ENCODE results near the gene DESI2.

The DESI2 gene

DNA sequence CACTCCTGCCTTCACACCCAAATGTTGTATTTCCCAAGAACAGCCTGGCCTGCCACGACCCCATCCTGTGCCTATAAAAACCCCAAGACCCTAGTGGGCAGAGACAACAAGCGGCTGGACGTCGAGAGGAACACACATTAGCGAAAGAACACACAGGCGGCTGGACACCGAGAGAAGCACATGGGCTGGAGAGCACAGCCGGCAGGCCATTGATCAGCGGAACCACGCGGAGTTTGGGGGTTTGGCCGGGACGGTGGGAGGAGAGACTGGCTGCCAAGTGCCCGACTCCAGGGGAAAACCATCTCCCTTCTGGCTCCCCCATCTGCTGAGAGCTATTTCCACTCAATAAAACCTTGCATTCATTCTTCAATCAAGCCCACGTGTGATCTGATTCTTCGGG lies 10.4 kb upstream of the DESI2 start:
- no peak for DNase-seq (ENCODE audit: low read depth)
- TF ChIP-seq, protein P1, sequence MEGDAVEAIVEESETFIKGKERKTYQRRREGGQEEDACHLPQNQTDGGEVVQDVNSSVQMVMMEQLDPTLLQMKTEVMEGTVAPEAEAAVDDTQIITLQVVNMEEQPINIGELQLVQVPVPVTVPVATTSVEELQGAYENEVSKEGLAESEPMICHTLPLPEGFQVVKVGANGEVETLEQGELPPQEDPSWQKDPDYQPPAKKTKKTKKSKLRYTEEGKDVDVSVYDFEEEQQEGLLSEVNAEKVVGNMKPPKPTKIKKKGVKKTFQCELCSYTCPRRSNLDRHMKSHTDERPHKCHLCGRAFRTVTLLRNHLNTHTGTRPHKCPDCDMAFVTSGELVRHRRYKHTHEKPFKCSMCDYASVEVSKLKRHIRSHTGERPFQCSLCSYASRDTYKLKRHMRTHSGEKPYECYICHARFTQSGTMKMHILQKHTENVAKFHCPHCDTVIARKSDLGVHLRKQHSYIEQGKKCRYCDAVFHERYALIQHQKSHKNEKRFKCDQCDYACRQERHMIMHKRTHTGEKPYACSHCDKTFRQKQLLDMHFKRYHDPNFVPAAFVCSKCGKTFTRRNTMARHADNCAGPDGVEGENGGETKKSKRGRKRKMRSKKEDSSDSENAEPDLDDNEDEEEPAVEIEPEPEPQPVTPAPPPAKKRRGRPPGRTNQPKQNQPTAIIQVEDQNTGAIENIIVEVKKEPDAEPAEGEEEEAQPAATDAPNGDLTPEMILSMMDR (IDR thresholded peaks at IDR 0.05; ENCODE audit: control insufficient read depth, extremely low read depth, insufficient read depth): no peak
- H3K4me3 ChIP-seq (ENCODE audit: low read depth, low read length): no peak overlapping the region

GRCh38 chr1:244642988-244643387 lies 9.9 kb upstream of the DESI2 start:
- TF ChIP-seq, protein P1 (IDR thresholded peaks at IDR 0.05; ENCODE audit: control insufficient read depth, extremely low read depth, insufficient read depth): no peak
- no peak for DNase-seq (ENCODE audit: low read depth)
- H3K4me3 ChIP-seq (ENCODE audit: low read depth, low read length): no peak overlapping the region

DNA sequence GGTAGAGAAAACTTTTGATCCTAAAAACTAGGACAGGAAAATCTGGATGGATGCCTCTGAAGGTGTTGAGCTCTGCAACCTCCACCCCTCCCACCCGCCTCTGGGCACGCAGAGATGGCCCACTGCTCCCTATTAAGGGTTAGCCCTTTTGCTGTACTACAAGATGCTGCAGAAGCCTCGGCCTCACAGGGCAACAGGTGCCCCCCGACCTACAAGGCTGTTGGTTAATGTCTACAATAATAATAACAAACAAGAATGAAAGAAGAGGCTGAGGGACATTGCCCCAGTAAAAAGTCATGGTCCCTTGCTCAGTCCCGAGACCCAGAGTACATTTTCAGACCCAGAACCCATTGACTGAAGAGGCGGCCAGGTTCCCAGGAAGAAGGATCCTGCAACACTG lies 7.5 kb upstream of the DESI2 start:
- no peak for DNase-seq (ENCODE audit: low read depth)
- no peak overlapping the region for H3K4me3 ChIP-seq (ENCODE audit: low read depth, low read length)
- TF ChIP-seq, protein P1 (IDR thresholded peaks at IDR 0.05; ENCODE audit: control insufficient read depth, extremely low read depth, insufficient read depth): no peak

DNA sequence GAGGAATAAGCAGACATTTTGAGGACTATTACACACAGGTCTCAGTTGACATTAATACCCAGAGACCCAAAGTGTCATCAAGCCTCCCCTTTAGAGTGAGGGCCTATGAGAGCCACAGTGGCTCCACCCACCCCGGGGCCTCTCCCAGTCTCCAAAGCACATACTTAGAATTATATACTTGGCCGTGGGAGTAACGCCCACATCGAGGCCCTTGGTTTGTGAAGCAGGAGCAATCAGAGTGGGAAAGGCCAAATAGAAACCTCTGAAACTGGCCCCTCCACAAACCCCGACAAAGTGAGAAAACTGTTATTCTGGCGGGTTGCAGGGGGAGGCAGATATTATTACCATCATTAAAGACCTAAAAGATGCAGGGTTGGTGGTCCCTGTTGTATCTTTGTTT lies 7.0 kb upstream of the DESI2 start:
- TF ChIP-seq, protein P1 (IDR thresholded peaks at IDR 0.05; ENCODE audit: control insufficient read depth, extremely low read depth, insufficient read depth): no peak
- H3K4me3 ChIP-seq (ENCODE audit: low read depth, low read length): no peak overlapping the region
- DNase-seq (ENCODE audit: low read depth): no peak

DNA sequence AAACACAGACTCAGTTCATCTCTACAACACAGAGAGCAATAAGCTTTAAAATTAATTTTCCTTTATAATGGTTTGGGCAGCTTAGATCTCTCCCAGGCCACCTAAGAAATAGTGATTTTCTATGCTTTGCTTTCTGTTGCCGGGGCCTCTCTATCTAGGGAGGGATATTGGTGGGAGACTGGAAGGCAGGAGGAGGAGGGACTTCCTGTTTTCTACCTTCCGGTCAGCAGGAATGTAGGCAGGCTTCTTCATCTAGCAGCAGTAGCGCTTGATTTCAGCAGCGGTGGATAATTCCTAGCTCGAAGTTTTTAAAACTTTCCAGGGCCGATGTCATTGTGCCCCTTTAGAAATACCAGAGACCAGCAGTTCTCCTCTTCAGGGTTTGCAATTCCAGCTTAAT lies 5.1 kb upstream of the DESI2 start:
- no peak for DNase-seq (ENCODE audit: low read depth)
- H3K4me3 ChIP-seq (ENCODE audit: low read depth, low read length): no peak overlapping the region
- TF ChIP-seq, protein P1 (IDR thresholded peaks at IDR 0.05; ENCODE audit: control insufficient read depth, extremely low read depth, insufficient read depth): no peak

GRCh38 chr1:244651956-244652622 lies 837 bp upstream of the DESI2 start:
- TF ChIP-seq, protein P1 (IDR thresholded peaks at IDR 0.05; ENCODE audit: control insufficient read depth, extremely low read depth, insufficient read depth): no peak
- no peak for DNase-seq (ENCODE audit: low read depth)

More at GRCh38 chr1:244651956-244652622, 837 bp upstream of the DESI2 start:
- peak overlapping the region; percentile 43 for H3K4me3 ChIP-seq (ENCODE audit: low read depth, low read length)
